ENCODE measurements around the gene TRIM8. TPM values are rescaled to one million over a fixed set of nuclear protein-coding genes. Genes with fewer than 3 reads are reported as not detected.

Gene TRIM8
- total and polyA plus RNA-seq, 2 of the 8 experiments (the other 6 are each of a cell fraction or from before 2014, with no cell fraction given), result 24.9 to 38.8 TPM

DNA sequence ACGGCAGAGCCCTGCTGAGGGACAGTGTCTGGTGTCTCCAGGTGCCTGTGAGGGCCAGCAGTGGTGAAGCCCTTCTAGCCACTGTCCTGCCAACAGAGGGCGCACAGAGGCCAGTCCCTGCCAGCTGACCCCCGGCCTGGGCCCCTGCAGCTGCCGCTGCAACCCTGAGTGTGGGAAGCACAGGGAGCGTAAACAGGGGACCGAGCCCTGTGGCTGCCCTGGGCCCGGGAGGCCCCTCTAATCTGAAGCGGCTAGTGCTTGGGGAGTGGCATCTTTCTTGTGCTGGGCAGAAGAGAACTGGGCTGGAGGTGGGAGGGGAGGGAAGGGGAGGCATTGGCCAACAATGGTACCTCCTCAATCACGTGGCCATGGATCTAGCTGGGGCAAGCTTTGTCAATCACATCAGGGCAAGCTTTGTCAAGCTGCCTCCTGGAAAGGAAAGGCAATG lies 34.6 kb downstream of the TRIM8 start (continued):
- TF ChIP-seq TCF12 (IDR thresholded peaks at IDR 0.05; ENCODE audit: low read depth, low read length), result peak; percentile 88
- TF ChIP-seq TEAD4 (IDR thresholded peaks at IDR 0.05; ENCODE audit: low read depth, low read length), result no peak
- no peak for TF ChIP-seq NANOG (IDR thresholded peaks at IDR 0.05; ENCODE audit: insufficient read depth, low read depth, low read length, poor library complexity, severe bottlenecking)
- TF ChIP-seq FOSL1 (IDR thresholded peaks at IDR 0.05; ENCODE audit: insufficient read depth, low read depth, low read length), result no peak
- TF ChIP-seq, protein P1, sequence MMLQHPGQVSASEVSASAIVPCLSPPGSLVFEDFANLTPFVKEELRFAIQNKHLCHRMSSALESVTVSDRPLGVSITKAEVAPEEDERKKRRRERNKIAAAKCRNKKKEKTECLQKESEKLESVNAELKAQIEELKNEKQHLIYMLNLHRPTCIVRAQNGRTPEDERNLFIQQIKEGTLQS (IDR thresholded peaks at IDR 0.05; ENCODE audit: insufficient read depth, low read depth, low read length), result 0 out of 2 replicates have a peak, but pooled peaks have one; percentile 4
- TF ChIP-seq POLR2AphosphoS5 (IDR thresholded peaks at IDR 0.05; ENCODE audit: low read depth, low read length), result no peak
- no peak for TF ChIP-seq EP300 (IDR thresholded peaks at IDR 0.05; ENCODE audit: borderline replicate concordance in 1 of 2, low read depth in 2 of 2, low read length in 2 of 2)
- no peak for TF ChIP-seq TAF7 (optimal IDR thresholded peaks at IDR 0.05; ENCODE audit: borderline replicate concordance, low read depth, low read length)
- TF ChIP-seq CEBPB (IDR thresholded peaks at IDR 0.05; ENCODE audit: low read depth, low read length), result no peak
- TF ChIP-seq KDM5A (IDR thresholded peaks at IDR 0.05; ENCODE audit: low read length), result no peak
- TF ChIP-seq CHD7 (IDR thresholded peaks at IDR 0.05; ENCODE audit: insufficient replicate concordance, low read length), result no peak
